Adrenal gland (tissue), 5 donors: Measurements from ENCODE around the gene ARHGAP18.

ENCODE experiments used
- POLR2A ChIP-seq, 2 donors: fragments of 450-650 bp; IDR thresholded peaks; one replicate each; pipeline ENCODE4 v1.6.1; 2017; ENCODE audit warnings: antibody characterized with exemption in 2 of 2, mild to moderate bottlenecking in 2 of 2, moderate library complexity in 1 of 2
- TF ChIP-seq, protein P1 (sequence below), 6 experiments: fragments of 450-650 bp in 4 of 6; fragments of 200-600 bp in 2 of 6; sonication (generic) in 1 of 6; IDR thresholded peaks; 1 replicate in 5 of 6; 2 replicates in 1 of 6; pipeline versions ENCODE4 v1.5.1 to v1.8.0; 2016 to 2021; ENCODE audit warnings: antibody characterized with exemption in 6 of 6, mild to moderate bottlenecking in 2 of 6, moderate library complexity in 1 of 6
- donor health status: DM: no; HTN: no; CAD: no.

GRCh38 chr6:129621252-129621651 is 88.7 kb downstream of the ARHGAP18 start:
- TF ChIP-seq, protein P1, sequence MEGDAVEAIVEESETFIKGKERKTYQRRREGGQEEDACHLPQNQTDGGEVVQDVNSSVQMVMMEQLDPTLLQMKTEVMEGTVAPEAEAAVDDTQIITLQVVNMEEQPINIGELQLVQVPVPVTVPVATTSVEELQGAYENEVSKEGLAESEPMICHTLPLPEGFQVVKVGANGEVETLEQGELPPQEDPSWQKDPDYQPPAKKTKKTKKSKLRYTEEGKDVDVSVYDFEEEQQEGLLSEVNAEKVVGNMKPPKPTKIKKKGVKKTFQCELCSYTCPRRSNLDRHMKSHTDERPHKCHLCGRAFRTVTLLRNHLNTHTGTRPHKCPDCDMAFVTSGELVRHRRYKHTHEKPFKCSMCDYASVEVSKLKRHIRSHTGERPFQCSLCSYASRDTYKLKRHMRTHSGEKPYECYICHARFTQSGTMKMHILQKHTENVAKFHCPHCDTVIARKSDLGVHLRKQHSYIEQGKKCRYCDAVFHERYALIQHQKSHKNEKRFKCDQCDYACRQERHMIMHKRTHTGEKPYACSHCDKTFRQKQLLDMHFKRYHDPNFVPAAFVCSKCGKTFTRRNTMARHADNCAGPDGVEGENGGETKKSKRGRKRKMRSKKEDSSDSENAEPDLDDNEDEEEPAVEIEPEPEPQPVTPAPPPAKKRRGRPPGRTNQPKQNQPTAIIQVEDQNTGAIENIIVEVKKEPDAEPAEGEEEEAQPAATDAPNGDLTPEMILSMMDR (IDR thresholded peaks at IDR 0.05) = peak in 3 of 6 experiments; percentile 14 to 35 (median 21)
- no peak for TF ChIP-seq POLR2A (IDR thresholded peaks at IDR 0.05)
